Subcutaneous adipose tissue (tissue), 4 donors: ENCODE measurements around the gene MTERF4. TPM values are rescaled to one million over a fixed set of nuclear protein-coding genes. Genes with fewer than 3 reads are reported as not detected.

ENCODE experiments used
- total RNA-seq, 4 donors: library from RNA; depleted of rRNA; stranded (reverse); fragments of >200 nt; gene quantifications; one replicate each; pipeline ENCODE4 v1.1.0, GENCODE V29; 2016
- TF ChIP-seq, protein P1 (sequence below): fragments of 450-650 bp; IDR thresholded peaks from one replicate; pipeline ENCODE4 v1.5.1; 2016; ENCODE audit warnings: low read depth, mild to moderate bottlenecking, control low read depth, antibody characterized with exemption, moderate library complexity

The MTERF4 gene
- total RNA-seq, 4 donors from 2014 or later = 31.6 to 45.2 (median 38.4) TPM

DNA sequence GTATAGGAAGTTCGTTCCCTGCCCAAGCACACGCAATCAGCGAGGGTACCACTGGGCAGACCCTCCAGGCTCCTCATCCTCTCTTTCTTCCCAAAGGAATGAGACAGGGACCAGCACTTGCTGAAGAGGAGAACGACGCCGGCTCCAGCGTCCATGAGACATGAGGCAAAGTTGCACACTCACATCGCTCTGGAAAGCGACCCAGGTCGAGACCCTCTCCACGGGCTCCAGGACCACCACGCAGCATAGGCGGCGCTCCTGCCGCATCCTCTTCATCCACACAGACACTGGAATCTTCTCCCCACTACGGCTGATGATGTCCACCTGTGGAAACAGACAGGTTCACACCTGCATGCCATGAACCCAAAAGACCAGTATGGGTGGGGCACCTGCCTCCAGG is 36.4 kb upstream of the MTERF4 start:
- TF ChIP-seq, protein P1, sequence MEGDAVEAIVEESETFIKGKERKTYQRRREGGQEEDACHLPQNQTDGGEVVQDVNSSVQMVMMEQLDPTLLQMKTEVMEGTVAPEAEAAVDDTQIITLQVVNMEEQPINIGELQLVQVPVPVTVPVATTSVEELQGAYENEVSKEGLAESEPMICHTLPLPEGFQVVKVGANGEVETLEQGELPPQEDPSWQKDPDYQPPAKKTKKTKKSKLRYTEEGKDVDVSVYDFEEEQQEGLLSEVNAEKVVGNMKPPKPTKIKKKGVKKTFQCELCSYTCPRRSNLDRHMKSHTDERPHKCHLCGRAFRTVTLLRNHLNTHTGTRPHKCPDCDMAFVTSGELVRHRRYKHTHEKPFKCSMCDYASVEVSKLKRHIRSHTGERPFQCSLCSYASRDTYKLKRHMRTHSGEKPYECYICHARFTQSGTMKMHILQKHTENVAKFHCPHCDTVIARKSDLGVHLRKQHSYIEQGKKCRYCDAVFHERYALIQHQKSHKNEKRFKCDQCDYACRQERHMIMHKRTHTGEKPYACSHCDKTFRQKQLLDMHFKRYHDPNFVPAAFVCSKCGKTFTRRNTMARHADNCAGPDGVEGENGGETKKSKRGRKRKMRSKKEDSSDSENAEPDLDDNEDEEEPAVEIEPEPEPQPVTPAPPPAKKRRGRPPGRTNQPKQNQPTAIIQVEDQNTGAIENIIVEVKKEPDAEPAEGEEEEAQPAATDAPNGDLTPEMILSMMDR = no peak

DNA sequence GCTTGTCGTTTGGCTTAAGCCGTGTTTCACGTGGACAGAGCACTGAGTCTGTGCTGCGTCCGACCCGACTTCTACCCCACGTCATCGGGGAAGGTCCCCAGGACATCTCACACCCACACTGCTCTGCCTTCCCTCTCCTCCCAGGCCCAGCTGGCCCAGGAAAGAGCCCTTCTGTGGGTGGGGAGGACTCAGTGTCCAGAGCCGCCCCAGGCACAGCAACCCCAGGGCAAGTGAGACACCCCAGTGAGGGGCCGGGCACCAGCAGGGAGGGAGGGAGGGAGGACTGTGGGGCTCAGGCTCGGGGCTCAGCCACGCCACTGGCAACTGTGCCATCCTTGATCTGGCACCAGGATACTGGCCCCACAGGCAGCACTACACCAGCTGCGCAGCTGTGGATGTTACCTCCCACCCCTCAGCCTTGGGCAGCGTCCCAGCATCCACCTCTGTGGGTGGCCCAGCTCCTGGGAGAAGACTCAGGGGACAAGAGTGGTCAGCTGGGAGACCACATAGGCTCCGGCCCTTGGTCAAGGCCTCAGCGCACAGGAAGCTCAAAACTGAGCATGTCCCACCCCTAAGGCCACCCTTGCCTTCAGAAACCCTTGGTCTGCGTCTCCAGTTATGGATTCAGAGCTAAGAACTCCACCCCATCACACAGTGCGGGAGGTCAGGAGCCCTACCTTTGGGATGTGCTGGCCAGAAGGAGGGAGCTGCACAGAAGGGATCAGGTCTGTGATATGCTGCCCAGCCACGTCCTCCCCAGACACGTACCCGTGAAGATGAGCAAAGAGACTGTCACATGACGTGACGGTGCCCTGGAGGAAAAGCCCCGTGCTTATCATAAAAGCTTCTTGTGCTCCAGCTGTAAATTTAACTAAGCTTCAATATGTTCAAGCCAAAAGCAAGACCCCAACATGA is 35.4 kb upstream of the MTERF4 start:
- TF ChIP-seq, protein P1 = no peak

DNA sequence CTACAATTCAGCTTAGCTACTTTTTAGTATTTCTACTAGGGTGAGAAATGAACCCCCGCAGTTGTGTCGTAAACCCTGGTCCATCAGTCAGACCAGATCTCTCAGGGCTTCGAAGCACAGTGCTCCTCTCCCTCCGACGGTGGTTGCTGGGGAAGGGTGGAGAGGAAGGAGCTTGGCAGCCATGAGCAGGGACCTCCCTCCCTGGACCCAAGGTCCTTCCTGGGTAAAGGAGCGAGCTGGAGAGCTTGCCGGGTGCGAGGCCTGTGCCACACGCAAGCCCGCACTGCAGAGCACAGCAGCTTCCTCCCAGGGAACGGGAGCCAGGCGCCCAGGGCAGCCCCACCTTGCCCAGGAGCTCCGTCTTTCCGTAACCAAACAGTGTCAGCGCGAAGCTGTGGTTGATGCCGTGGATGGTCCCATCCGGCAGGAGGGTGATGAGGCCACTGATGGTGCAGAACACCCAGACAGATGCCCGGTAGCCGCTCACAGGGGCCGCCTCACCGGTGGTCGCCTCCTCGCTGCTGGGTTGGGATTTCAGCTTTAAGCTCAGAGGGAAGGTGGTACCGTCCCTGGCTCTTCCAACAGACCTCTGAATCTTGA is 34.7 kb upstream of the MTERF4 start:
- TF ChIP-seq, protein P1 = no peak

DNA sequence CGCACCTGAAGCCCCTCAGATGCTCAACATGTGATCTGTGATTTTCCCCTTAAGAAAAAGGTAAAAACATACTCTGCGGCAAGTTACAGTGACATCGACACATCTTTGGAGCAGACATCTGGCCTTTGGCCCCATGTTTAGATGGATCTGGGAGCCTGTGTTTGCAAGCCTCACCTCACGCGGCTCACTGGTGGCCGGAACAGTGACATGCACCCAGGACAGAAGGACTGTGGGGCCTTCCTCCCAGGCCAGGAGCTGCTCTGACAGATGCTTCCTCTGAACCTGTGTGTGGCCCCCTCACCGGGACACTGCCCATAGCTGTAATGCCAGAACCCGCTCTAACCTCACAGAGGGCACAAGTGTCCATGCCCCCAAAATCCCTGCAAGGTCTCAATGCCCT is 34.1 kb upstream of the MTERF4 start:
- TF ChIP-seq, protein P1 = no peak

DNA sequence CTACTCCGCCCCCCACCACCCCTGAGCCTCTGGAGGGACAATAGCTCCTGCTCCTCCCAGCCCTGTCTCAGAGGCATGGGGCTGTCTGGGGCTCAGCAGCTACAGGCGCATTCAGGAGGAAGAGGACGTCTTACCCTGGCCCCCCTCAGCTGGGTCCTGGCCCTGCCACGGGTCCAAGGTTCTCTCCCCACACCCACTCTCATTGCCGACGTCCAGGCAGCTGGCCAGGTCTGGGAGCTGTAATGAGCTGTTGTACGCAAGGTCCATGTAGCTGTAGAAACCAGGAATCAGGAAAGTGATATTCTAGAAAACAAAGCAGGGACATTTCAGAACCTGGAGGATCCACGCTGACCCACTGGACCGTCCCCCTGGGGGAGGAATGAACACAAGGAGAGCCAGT is 33.6 kb upstream of the MTERF4 start:
- TF ChIP-seq, protein P1 = no peak

DNA sequence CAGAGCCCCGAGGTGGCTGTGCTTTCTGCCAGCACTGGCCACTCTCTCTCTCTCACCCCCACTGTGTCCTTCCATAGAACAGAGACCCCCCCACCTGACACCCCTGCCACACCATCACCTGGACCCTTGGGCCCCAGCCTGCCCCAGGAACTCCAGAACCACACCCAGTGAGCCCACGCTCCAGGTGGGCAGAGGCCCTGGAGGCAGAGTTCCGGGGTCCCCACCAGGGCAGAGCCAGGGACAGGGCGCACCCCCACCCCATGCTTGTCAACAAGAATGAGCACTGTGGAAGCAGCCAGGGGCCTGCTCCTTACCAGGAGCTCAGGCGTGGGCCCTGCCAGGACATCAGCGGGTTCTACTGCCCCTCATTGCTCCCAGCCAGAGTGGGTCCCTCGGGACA is 32.6 kb upstream of the MTERF4 start:
- TF ChIP-seq, protein P1 = no peak

DNA sequence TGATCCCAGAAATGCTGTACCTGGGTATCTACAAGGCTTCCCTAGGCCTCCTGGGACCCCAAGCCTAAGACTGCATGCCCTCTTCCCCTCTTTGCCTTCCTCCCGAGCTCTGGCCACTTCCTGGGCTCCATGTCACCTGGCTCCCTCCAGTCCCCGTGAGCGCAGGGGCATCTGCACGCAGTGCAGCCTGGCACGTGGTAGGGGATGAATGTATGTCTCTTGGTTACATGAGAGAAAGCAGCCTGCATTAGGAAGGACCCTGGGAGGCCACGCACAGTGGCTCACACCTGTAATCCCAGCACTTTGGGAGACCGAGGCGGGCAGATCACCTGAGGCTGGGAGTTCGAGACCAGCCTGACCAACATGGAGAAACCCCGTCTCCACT is 31.3 kb upstream of the MTERF4 start:
- TF ChIP-seq, protein P1 = no peak
